CD8-positive, alpha-beta memory T cell (primary cell): ENCODE data around the gene TGM4. TPM values are rescaled to one million over a fixed set of nuclear protein-coding genes. Genes with fewer than 3 reads are reported as not detected.

Experiments
- CTCF ChIA-PET: fragments of 350-600 bp; sonication (Branson Sonifier 250); formaldehyde crosslinking; loops from one replicate; lab custom pipeline; 2021; ENCODE audit warnings: antibody characterized with exemption; lab: Charles Lee
- POLR2A ChIA-PET: fragments of 350-600 bp; sonication (Branson Sonifier 250); formaldehyde crosslinking; loops from one replicate; lab custom pipeline; 2021; ENCODE audit warnings: antibody characterized with exemption; lab: Charles Lee
- DNase-seq, 5 donors: peaks; one replicate each; pipeline versions ENCODE4 v3.0.0 to v3.0.0-alpha.2; 2020 to 2022; ENCODE audit warnings: mixed read lengths in 1 of 5
- H3K27ac ChIP-seq: one replicate; pipeline ENCODE4 v1.7.0; 2013; ENCODE audit warnings: low read depth, mild to moderate bottlenecking, low read length, moderate library complexity
- H3K27me3 ChIP-seq: 2 replicates; pipeline ENCODE4 v1.7.0; 2013; ENCODE audit warnings: low read length, mild to moderate bottlenecking; ENCODE audit not compliant: insufficient read depth, poor library complexity, severe bottlenecking
- H3K36me3 ChIP-seq: 2 replicates; pipeline ENCODE4 v1.7.0; 2013; ENCODE audit warnings: mild to moderate bottlenecking, low read length, moderate library complexity; ENCODE audit not compliant: insufficient read depth
- H3K4me1 ChIP-seq: 2 replicates; pipeline ENCODE4 v1.7.0; 2013; ENCODE audit warnings: mild to moderate bottlenecking, low read length, moderate library complexity; ENCODE audit not compliant: insufficient read depth
- H3K4me3 ChIP-seq: 2 replicates; pipeline ENCODE4 v1.7.0; 2013; ENCODE audit warnings: mild to moderate bottlenecking, low read length
- H3K9me3 ChIP-seq: 2 replicates; pipeline ENCODE4 v1.7.0; 2013; ENCODE audit warnings: mild to moderate bottlenecking, low read length
- H3K27ac Mint-ChIP-seq, 8 donors: one replicate each; pipeline ENCODE4 v1.8.0; 2020 to 2021; ENCODE audit warnings: mixed read lengths in 8 of 8, mild to moderate bottlenecking in 6 of 8, inconsistent platforms in 3 of 8, moderate library complexity in 3 of 8
- H3K27me3 Mint-ChIP-seq, 2 donors: one replicate each; pipeline ENCODE4 v1.8.0; 2020 to 2021; ENCODE audit warnings: mixed read lengths in 2 of 2, mild to moderate bottlenecking in 1 of 2, moderate library complexity in 1 of 2
- H3K36me3 Mint-ChIP-seq, 3 donors: one replicate each; pipeline ENCODE4 v1.8.0; 2020 to 2021; ENCODE audit warnings: mixed read lengths in 3 of 3, inconsistent platforms in 1 of 3, mild to moderate bottlenecking in 1 of 3
- H3K4me1 Mint-ChIP-seq, 3 donors: one replicate each; pipeline ENCODE4 v1.8.0; 2020 to 2021; ENCODE audit warnings: mixed read lengths in 3 of 3, inconsistent platforms in 1 of 3, mild to moderate bottlenecking in 1 of 3
- H3K4me3 Mint-ChIP-seq, 7 donors: one replicate each; pipeline ENCODE4 v1.8.0; 2020 to 2021; ENCODE audit warnings: mixed read lengths in 7 of 7, mild to moderate bottlenecking in 6 of 7, moderate library complexity in 4 of 7, inconsistent platforms in 2 of 7
- H3K9me3 Mint-ChIP-seq, 5 donors: one replicate each; pipeline ENCODE4 v1.8.0; 2020 to 2022; ENCODE audit warnings: mixed read lengths in 5 of 5, mild to moderate bottlenecking in 3 of 5, moderate library complexity in 2 of 5, inconsistent platforms in 1 of 5
- polyA plus RNA-seq: library from polyadenylated mRNA; unstranded; fragments of 300-500 nt; fragmentation: Illumina TruSeq; gene quantifications from one replicate; pipeline ENCODE4 v1.2.3, GENCODE V29; 2021
- total RNA-seq, 2 experiments: library from RNA; stranded (reverse); gene quantifications; one replicate each; pipeline ENCODE4 v1.2.3, GENCODE V29; 2021

The TGM4 gene
- total and polyA plus RNA-seq, 3 experiments from 2014 or later, result 0.43 TPM; not detected in 2

- ChIA-PET POLR2A (no interaction called here), CTCF (no interaction called here)
- no peaks in the 10 kb centered on the region for H3K9me3 Mint-ChIP-seq
- peak overlapping the region in 2 of 8 donors; percentile 17 to 41 for H3K27ac Mint-ChIP-seq
- Histone ChIP-seq H3K27me3 (no peaks in the 10 kb centered on the region), H3K36me3 (no peaks in the 10 kb centered on the region), H3K27ac (no peak overlapping the region), H3K4me1 (no peaks in the 10 kb centered on the region), H3K9me3 (no peaks in the 10 kb centered on the region), H3K4me3 (no peak overlapping the region)
- no peaks in the 10 kb centered on the region for H3K27me3 Mint-ChIP-seq
- H3K36me3 Mint-ChIP-seq, result peaks cover 0 to 64% (median 10%) of the 10 kb centered on the region in 3 donors
- no peak for DNase-seq
- H3K4me3 Mint-ChIP-seq, result no peak overlapping the region
- H3K4me1 Mint-ChIP-seq, result no peaks in the 10 kb centered on the region
Measured at GRCh38 chr3:44920081-44920480, 45.7 kb downstream of the TGM4 start.

- no peak for DNase-seq
- Mint-ChIP-seq H3K27me3 (no peaks in the 10 kb centered on the region), H3K9me3 (no peaks in the 10 kb centered on the region), H3K4me3 (no peak overlapping the region), H3K27ac (peak overlapping the region in 1 of 8 donors; percentile 42), H3K4me1 (no peaks in the 10 kb centered on the region), H3K36me3 (peaks cover 8 to 88% (median 12%) of the 10 kb centered on the region in 3 donors)
- Histone ChIP-seq H3K9me3 (no peaks in the 10 kb centered on the region), H3K4me3 (no peak overlapping the region), H3K27me3 (no peaks in the 10 kb centered on the region), H3K4me1 (no peaks in the 10 kb centered on the region), H3K27ac (no peak overlapping the region), H3K36me3 (peaks cover 3% of the 10 kb centered on the region)
- ChIA-PET CTCF (interaction anchor here (2.7 kb wide), 1 partner anchor 10 kb away, joined by 11 read pairs; no protein-coding TSS in a partner anchor), POLR2A (no interaction called here)
Measured at GRCh38 chr3:44923632-44924456, 49.4 kb downstream of the TGM4 start.

GRCh38 chr3:44924457-44925084, 50.2 kb downstream of the TGM4 start:
- no peaks in the 10 kb centered on the region for H3K9me3 Mint-ChIP-seq
- peaks cover 8 to 91% (median 12%) of the 10 kb centered on the region in 3 donors for H3K36me3 Mint-ChIP-seq
- Histone ChIP-seq H3K27ac (no peak overlapping the region), H3K4me3 (no peak overlapping the region), H3K9me3 (no peaks in the 10 kb centered on the region), H3K27me3 (no peaks in the 10 kb centered on the region), H3K36me3 (peaks cover 3% of the 10 kb centered on the region), H3K4me1 (no peaks in the 10 kb centered on the region)
- H3K27ac Mint-ChIP-seq, result peak overlapping the region in 3 of 8 donors; percentile 20 to 63 (median 27)
- ChIA-PET CTCF (interaction anchor here (2.7 kb wide), 1 partner anchor 10 kb away, joined by 11 read pairs; no protein-coding TSS in a partner anchor), POLR2A (no interaction called here)
- DNase-seq, result no peak
- H3K4me3 Mint-ChIP-seq, result no peak overlapping the region
- no peaks in the 10 kb centered on the region for H3K4me1 Mint-ChIP-seq
- H3K27me3 Mint-ChIP-seq, result no peaks in the 10 kb centered on the region

- DNase-seq, result no peak
- Mint-ChIP-seq H3K9me3 (no peaks in the 10 kb centered on the region), H3K27ac (peak overlapping the region in 1 of 8 donors; percentile 50), H3K36me3 (peaks cover 8 to 92% (median 15%) of the 10 kb centered on the region in 3 donors), H3K4me3 (no peak overlapping the region), H3K27me3 (no peaks in the 10 kb centered on the region), H3K4me1 (no peaks in the 10 kb centered on the region)
- Histone ChIP-seq H3K36me3 (peaks cover 9% of the 10 kb centered on the region), H3K27me3 (no peaks in the 10 kb centered on the region), H3K9me3 (no peaks in the 10 kb centered on the region), H3K4me1 (no peaks in the 10 kb centered on the region), H3K4me3 (no peak overlapping the region), H3K27ac (no peak overlapping the region)
- ChIA-PET CTCF (no interaction called here), POLR2A (no interaction called here)
Measured at GRCh38 chr3:44926172-44926571, 51.8 kb downstream of the TGM4 start.

- Histone ChIP-seq H3K27me3 (no peaks in the 10 kb centered on the region), H3K27ac (no peak overlapping the region), H3K4me1 (no peaks in the 10 kb centered on the region), H3K4me3 (no peak overlapping the region), H3K36me3 (peaks cover 16% of the 10 kb centered on the region), H3K9me3 (no peaks in the 10 kb centered on the region)
- no peaks in the 10 kb centered on the region for H3K27me3 Mint-ChIP-seq
- H3K36me3 Mint-ChIP-seq, result peaks cover 8 to 95% (median 16%) of the 10 kb centered on the region in 3 donors
- H3K4me1 Mint-ChIP-seq, result no peaks in the 10 kb centered on the region
- ChIA-PET CTCF (no interaction called here), POLR2A (no interaction called here)
- H3K27ac Mint-ChIP-seq, result peak overlapping the region in 2 of 8 donors; percentile 17 to 57
- DNase-seq, result no peak
- no peaks in the 10 kb centered on the region for H3K9me3 Mint-ChIP-seq
- no peak overlapping the region for H3K4me3 Mint-ChIP-seq
Measured at GRCh38 chr3:44926921-44927320, 52.5 kb downstream of the TGM4 start.

- POLR2A ChIA-PET, result no interaction called here
- no peaks in the 10 kb centered on the region for H3K4me1 Mint-ChIP-seq
- peaks cover 8 to 95% (median 17%) of the 10 kb centered on the region in 3 donors for H3K36me3 Mint-ChIP-seq
- DNase-seq, result no peak
- Histone ChIP-seq H3K27me3 (no peaks in the 10 kb centered on the region), H3K4me1 (no peaks in the 10 kb centered on the region), H3K9me3 (no peaks in the 10 kb centered on the region), H3K27ac (no peak overlapping the region), H3K36me3 (peaks cover 18% of the 10 kb centered on the region), H3K4me3 (no peak overlapping the region)
- no peaks in the 10 kb centered on the region for H3K27me3 Mint-ChIP-seq
- no peaks in the 10 kb centered on the region for H3K9me3 Mint-ChIP-seq
- H3K4me3 Mint-ChIP-seq, result no peak overlapping the region
- H3K27ac Mint-ChIP-seq, result peak overlapping the region in 2 of 8 donors; percentile 17 to 57
- CTCF ChIA-PET, result no interaction called here
Measured at GRCh38 chr3:44927371-44927770, 53.0 kb downstream of the TGM4 start.

GRCh38 chr3:44929782-44930181, 55.4 kb downstream of the TGM4 start:
- ChIA-PET POLR2A (no interaction called here), CTCF (no interaction called here)
- Histone ChIP-seq H3K27ac (no peak overlapping the region), H3K4me3 (no peak overlapping the region), H3K4me1 (no peaks in the 10 kb centered on the region), H3K27me3 (no peaks in the 10 kb centered on the region), H3K36me3 (peaks cover 18% of the 10 kb centered on the region), H3K9me3 (no peaks in the 10 kb centered on the region)
- no peaks in the 10 kb centered on the region for H3K4me1 Mint-ChIP-seq
- H3K9me3 Mint-ChIP-seq, result no peaks in the 10 kb centered on the region
- no peak overlapping the region for H3K4me3 Mint-ChIP-seq
- H3K36me3 Mint-ChIP-seq, result peaks cover 8 to 96% (median 17%) of the 10 kb centered on the region in 3 donors
- DNase-seq, result no peak
- H3K27me3 Mint-ChIP-seq, result no peaks in the 10 kb centered on the region
- no peak overlapping the region for H3K27ac Mint-ChIP-seq

- DNase-seq, result no peak
- Histone ChIP-seq H3K9me3 (no peaks in the 10 kb centered on the region), H3K4me1 (no peaks in the 10 kb centered on the region), H3K27ac (no peak overlapping the region), H3K36me3 (peaks cover 18% of the 10 kb centered on the region), H3K4me3 (no peak overlapping the region), H3K27me3 (no peaks in the 10 kb centered on the region)
- Mint-ChIP-seq H3K27ac (no peak overlapping the region), H3K36me3 (peaks cover 8 to 92% (median 16%) of the 10 kb centered on the region in 3 donors), H3K27me3 (no peaks in the 10 kb centered on the region), H3K4me3 (no peak overlapping the region), H3K9me3 (no peaks in the 10 kb centered on the region), H3K4me1 (peaks cover 3 to 4% (median 4%) of the 10 kb centered on the region in 3 donors)
- POLR2A ChIA-PET, result no interaction called here
- CTCF ChIA-PET, result no interaction called here
Measured at GRCh38 chr3:44930911-44931310, 56.5 kb downstream of the TGM4 start.
